T-helper 22 cell (primary cell): ENCODE data around the gene STK32C.

Experiments
- DNase-seq: peaks from one replicate; pipeline ENCODE4 v3.0.0-alpha.2; 2020; ENCODE audit warnings: low read depth

STK32C gene

GRCh38 chr10:132198381-132199181 lies 109.2 kb downstream of the STK32C start:
- no peak for DNase-seq

GRCh38 chr10:132198068-132198370 lies 109.7 kb downstream of the STK32C start:
- DNase-seq: no peak

GRCh38 chr10:132197271-132198067 lies 110.3 kb downstream of the STK32C start:
- no peak for DNase-seq

- no peak for DNase-seq
These were observed 111.3 kb downstream of the STK32C start for GRCh38 chr10:132196178-132197113.

DNA sequence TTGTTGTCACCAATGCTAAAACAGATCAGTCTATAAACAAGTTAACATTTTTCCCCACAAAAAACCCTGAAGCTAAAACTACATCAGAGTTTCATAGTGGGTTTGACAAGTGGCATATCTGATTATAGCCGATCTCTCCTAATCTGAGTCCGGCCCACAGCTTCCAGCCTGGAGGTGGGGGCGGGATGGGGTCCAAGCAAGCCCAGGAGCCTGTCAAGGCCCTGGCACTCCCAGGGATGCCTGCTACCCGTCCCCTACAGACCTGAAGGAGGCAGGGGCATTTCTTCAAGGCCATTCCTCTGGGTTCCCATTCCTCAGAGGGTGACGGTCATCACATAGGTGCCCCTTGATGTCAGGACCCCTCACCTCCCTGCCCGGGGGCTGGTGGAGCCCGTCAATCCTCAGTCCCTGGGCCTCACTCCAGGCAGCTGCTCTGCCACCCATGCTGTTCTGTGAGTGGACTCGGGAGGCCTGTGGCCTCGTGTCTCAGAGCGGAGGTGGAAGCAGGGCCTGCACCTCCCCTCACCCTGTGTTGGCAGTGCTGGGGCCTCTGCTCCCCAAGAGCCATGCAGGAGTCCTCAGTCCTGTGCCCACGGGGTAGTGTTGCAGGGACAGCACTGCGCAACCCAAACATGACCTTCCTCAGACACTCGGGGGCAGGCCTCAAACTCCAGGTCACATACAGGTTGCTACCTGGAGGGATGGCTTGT lies 112.2 kb downstream of the STK32C start:
- DNase-seq: no peak

GRCh38 chr10:132194726-132195125 lies 113.0 kb downstream of the STK32C start:
- DNase-seq: no peak

GRCh38 chr10:132193907-132194552 lies 113.7 kb downstream of the STK32C start:
- no peak for DNase-seq

DNA sequence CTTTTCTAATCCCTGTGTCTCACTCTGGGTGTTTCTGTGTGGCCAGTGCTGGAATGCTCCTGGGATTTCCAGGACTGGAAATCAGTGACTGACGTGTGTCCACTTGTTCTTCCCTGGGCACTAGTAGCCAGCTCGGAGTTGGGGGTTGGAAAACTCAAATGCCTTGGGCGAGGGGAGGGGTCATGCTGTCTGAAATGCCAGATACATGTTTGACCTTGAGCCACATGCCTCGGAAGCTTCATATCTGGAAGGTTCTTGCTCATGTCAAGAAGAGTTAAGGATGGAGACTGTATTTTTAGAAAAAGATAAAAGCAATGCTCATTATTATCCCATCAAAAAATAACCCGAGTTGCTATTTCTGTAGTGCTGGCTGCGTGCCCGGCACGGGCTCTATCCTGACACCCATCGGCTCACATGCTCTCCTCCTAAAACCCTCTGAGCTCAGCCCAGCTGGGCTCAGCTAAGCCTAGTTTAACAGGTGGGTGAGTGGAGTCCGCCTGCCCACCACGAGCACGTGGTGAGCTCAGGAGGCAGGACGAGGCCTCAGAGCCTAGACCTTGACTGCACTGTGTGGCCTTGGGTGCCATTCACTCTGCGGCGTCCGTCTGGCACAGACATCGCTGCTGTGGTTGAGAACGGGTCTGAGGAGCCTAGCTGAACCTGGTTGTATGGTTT lies 114.6 kb downstream of the STK32C start:
- DNase-seq: no peak

DNA sequence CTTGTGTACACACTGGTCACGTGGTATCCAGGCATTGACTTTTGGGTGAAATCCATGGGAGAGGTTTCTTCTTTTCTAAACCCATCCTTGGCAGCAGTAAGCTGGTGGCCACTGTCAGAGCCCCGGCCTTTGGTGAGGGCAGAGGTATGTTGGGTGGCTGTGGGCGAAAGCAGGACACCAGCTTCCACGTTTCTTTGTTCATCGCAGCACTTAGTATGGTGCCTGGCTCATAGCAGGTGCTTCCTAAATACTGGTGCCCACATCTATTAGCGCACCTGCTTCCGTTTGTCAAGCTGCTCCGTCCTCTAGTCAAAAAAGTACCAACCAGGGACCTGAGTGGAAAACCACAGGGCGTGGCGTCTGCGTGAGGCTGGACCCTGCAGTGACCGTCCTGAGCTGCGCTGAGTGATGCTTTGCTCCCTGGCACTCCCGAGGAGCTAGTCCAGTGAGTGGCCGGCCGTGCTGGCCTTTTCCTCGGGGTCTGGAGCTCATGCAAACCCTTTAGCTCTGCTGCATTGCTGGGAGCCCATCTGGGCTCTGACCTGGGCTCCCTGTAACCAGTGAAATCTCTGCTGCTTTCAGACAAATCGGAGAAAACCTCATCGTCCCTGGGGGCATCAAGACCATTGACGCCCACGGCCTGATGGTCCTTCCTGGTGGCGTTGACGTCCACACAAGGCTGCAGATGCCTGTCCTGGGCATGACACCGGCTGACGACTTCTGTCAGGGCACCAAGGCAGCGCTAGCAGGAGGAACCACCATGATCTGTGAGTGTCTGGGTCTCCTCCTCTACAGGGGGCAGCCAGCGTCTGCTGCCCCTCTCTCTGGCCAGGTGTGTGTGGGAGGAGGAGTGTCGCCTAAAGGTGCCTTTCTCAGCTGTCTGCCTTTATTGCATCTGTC lies 115.4 kb downstream of the STK32C start:
- DNase-seq: no peak

GRCh38 chr10:132189810-132190422 lies 117.8 kb downstream of the STK32C start:
- DNase-seq: no peak

- no peak for DNase-seq
These were observed 118.7 kb downstream of the STK32C start for GRCh38 chr10:132189016-132189415.

DNA sequence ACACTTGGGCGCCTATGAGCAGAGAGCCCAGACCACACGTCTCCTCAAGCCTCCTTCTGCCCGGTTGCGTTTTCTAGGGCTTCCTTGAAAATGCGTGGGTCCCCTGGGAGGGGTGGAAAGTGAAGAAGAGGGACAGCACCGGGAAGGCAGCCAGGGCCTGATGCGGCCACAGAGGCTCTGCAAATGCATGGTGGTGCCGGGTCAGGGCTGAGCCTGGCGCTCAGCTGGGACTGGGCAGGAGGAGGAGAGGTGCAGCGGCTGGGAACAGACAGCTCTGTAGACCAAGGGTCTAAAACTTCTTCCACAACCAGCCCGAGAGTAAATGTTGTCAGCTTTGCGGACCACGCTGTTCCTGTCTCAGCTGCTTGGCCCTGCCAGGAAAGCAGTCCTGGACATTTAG lies 119.4 kb downstream of the STK32C start:
- DNase-seq: no peak

GRCh38 chr10:132187430-132188138 lies 120.2 kb downstream of the STK32C start:
- DNase-seq: no peak

DNA sequence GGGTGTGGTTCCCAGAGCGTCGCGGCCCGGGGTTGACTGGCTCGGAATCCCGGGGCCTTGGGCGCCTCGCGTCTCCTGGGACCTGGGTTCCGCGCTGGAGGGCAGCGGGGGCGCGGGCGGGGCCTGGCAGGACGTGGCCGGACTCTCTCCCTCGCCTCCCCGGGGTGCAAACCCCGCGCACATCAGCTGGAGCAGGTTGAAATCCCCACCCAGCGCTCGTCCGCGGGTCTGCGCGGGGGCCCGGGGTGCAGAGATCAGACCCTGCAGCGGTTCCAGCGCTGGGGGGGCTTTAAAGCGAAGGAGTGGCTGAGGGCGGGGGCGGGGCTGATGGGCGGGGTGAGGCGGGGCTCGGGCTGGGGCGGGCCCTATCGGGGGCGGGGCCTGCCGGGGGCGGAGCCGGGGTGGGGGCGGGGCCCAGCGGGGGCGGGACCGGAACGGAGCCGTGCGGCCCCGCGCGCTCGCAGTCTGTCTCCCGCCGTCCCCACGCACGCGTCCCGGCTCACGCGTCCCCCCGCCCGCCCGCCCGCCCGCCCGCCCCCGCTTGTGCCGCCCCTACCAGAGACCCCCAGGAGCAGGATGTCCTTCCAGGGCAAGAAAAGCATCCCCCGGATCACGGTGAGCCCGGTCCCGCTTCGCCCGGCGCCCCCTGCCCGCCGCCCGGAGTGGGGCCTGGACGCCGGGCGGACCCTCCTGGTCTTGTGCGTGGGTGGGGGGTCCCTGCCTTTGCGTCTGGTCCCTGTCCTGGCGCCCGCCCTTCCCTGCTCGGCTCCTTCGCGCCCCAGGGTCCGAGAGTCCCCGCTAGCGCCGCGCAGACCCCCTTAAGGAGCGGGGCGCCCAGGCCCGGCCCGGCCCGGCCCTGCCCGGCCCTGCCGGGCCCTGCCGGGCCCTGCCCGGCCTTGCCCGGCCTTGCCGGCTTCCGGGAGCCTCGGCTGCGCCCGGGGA lies 121.0 kb downstream of the STK32C start, which contains the start of gene DPYSL4:
Gene DPYSL4 (plus strand): TSS at position 461 of the 942 bp plus-strand sequence. CDS start 116 bp downstream, at position 577.
- no peak for DNase-seq

- peak; percentile 23 for DNase-seq
These were observed 121.9 kb downstream of the STK32C start for GRCh38 chr10:132185601-132186487.
